ENCODE measurements around the gene CES5A.
"Not testable (repeated sequence)": the region's sequence is repeated elsewhere in the genome, so short reads cannot be mapped to it uniquely, and the experiment has no call there.

Gene CES5A

GRCh38 chr16:55824473-55825000 lies 50.6 kb downstream of the CES5A start:
- TF ChIP-seq CTCF (IDR thresholded peaks at IDR 0.05; ENCODE audit: low read depth, low read length), result no peak
- DNase-seq, result no peak
- Histone ChIP-seq H3K9me3 (ENCODE audit: severe bottlenecking) (no peaks in the 10 kb centered on the region), H3K27ac (no peak overlapping the region), H3K27me3 (ENCODE audit: insufficient read depth, low read depth, severe bottlenecking) (no peaks in the 10 kb centered on the region), H3K36me3 (no peaks in the 10 kb centered on the region), H3K4me3 (ENCODE audit: low read depth, low read length) (no peak overlapping the region)

DNA sequence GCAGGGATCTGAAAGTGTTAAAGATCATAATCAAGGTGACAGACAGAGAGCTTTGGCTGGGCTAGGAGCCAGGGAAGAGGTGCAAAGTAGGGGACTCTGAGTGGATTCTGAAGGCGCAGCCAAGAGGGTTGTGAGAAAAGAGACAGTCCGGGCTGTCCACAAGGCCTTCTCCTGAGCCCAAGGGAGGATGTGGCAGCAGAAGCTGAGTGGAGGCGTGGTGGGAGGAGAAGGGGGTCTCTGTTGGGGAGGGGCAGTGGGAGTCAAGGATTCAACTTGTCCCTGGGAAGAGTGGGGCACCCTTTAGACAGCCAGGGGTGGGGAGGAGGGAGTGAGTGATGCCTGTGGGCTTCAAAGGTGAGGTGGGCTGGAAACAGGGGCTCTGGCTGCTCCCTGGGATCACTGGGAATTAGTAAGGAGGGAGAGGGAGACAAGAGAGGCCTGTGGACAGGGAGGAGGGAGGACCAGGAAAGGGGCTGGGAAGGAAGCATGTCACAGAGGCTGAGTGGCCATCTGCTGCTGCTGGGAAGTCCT lies 52.8 kb downstream of the CES5A start:
- no peak overlapping the region for H3K27ac ChIP-seq
- TF ChIP-seq CTCF (IDR thresholded peaks at IDR 0.05; ENCODE audit: low read depth, low read length), result no peak

DNA sequence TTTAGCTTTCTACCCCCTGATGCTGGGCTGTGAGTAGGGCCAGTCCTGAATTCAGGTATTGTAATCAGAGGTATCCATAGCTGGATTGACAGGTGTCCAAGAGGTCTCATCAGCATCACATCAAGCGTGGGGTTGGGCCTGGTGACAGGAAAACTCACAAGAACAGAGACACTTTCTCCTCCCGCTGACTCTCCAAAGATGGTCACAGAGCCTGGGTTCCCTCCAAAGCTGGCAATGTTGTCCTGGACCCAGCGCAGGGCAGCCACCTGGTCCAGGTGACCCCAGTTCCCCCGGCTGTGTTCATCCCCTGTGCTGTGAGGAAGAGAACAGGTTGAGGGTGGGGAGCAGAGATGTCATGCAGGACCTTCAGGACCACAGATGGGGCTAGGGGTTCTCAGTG lies 54.0 kb downstream of the CES5A start:
- Histone ChIP-seq H3K36me3 (no peaks in the 10 kb centered on the region), H3K4me3 (ENCODE audit: low read depth, low read length) (no peak overlapping the region)

More for the DNA sequence above, 52.8 kb downstream of the CES5A start:
- DNase-seq, result no peak
- no peak overlapping the region for H3K4me3 ChIP-seq (ENCODE audit: low read depth, low read length)
- no peaks in the 10 kb centered on the region for H3K36me3 ChIP-seq
- no peaks in the 10 kb centered on the region for H3K27me3 ChIP-seq (ENCODE audit: insufficient read depth, low read depth, severe bottlenecking)
- no peaks in the 10 kb centered on the region for H3K9me3 ChIP-seq (ENCODE audit: severe bottlenecking)

GRCh38 chr16:55820615-55821014 lies 54.6 kb downstream of the CES5A start:
- H3K27me3 ChIP-seq (ENCODE audit: insufficient read depth, low read depth, severe bottlenecking), result no peaks in the 10 kb centered on the region
- no peak overlapping the region for H3K4me3 ChIP-seq (ENCODE audit: low read depth, low read length)
- no peak for TF ChIP-seq CTCF (IDR thresholded peaks at IDR 0.05; ENCODE audit: low read depth, low read length)
- H3K36me3 ChIP-seq, result no peaks in the 10 kb centered on the region
- DNase-seq, result no peak
- H3K9me3 ChIP-seq (ENCODE audit: severe bottlenecking), result no peaks in the 10 kb centered on the region
- no peak overlapping the region for H3K27ac ChIP-seq

More for the DNA sequence above, 54.0 kb downstream of the CES5A start:
- H3K9me3 ChIP-seq (ENCODE audit: severe bottlenecking), result no peaks in the 10 kb centered on the region
- no peak for DNase-seq
- H3K27ac ChIP-seq, result no peak overlapping the region
- TF ChIP-seq CTCF (IDR thresholded peaks at IDR 0.05; ENCODE audit: low read depth, low read length), result no peak
- no peaks in the 10 kb centered on the region for H3K27me3 ChIP-seq (ENCODE audit: insufficient read depth, low read depth, severe bottlenecking)

DNA sequence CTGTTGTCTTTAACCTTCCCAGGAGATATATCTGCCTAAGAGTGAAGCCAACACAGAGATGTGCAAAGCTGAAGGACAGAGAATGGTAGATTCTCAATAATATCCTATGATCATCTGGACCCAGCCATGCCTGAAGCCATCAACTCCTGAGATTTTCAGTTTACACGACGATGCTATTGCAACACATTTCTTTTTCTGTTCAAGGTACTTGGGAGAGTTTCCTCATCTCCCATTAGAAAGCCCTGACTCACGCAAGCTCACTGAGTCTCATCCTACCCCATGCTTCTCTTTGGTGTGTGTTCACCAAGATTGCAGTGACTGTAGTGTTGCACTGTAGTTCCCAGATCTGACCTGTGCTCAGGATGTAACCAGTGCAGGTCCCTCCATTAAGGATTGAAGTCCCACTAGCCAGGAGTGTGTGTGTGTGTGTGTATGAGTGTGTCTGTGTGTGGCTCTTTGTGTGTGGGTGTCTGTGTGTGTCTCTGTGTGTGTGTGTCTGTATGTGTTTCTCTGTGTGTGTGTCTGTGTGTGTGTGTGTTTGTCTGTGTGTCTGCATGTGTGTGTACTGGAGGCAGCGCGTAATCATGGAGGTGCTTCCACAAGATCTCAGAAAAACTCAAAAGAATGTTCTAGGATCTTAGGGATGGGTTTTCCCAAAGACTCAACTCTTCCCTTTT lies 57.8 kb downstream of the CES5A start:
- no peaks in the 10 kb centered on the region for H3K36me3 ChIP-seq
- H3K27me3 ChIP-seq (ENCODE audit: insufficient read depth, low read depth, severe bottlenecking), result no peaks in the 10 kb centered on the region
- TF ChIP-seq CTCF (IDR thresholded peaks at IDR 0.05; ENCODE audit: low read depth, low read length), result no peak
- H3K9me3 ChIP-seq (ENCODE audit: severe bottlenecking), result no peaks in the 10 kb centered on the region
- H3K27ac ChIP-seq, result no peak overlapping the region
- no peak overlapping the region for H3K4me3 ChIP-seq (ENCODE audit: low read depth, low read length)
- no peak for DNase-seq

DNA sequence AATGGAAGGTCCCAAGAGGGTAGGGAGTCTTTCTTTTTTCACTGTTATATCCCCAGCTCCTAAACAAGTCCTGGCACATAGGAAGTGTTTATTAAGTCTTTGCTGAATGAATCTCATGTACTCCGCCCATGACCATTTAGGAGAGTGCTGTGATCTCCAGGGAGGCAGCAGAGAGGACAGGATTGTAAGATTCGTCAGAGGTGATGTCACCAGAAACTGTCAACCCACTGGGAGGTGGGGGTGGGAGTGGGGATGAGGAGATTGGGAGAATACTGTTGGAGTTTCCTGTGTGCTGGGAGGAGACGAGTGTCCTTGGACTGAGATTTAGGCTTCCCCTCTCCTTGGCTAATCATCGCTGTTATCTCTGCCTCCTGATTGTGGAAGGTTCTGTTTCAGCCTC lies 59.0 kb downstream of the CES5A start:
- not testable (repeated sequence) for H3K4me3 ChIP-seq (ENCODE audit: low read depth, low read length); H3K27me3 ChIP-seq (ENCODE audit: insufficient read depth, low read depth, severe bottlenecking); DNase-seq; H3K9me3 ChIP-seq (ENCODE audit: severe bottlenecking); H3K36me3 ChIP-seq; H3K27ac ChIP-seq

Data from WERI-Rb-1 (cell line).